GM08714 (cell line): ENCODE results near the gene CSPG4.

Source experiments
- H3K4me3 ChIP-seq: fragments of 200-500 bp; sonication (Bioruptor generic); 2 replicates; pipeline ENCODE4 v1.5.1; 2014; ENCODE audit warnings: mild to moderate bottlenecking, low read length, inconsistent platforms
- ZNF274 ChIP-seq: IDR thresholded peaks from 2 replicates; pipeline ENCODE4 v1.6.1; 2012; ENCODE audit warnings: mild to moderate bottlenecking, low read depth, low read length

Gene CSPG4

DNA sequence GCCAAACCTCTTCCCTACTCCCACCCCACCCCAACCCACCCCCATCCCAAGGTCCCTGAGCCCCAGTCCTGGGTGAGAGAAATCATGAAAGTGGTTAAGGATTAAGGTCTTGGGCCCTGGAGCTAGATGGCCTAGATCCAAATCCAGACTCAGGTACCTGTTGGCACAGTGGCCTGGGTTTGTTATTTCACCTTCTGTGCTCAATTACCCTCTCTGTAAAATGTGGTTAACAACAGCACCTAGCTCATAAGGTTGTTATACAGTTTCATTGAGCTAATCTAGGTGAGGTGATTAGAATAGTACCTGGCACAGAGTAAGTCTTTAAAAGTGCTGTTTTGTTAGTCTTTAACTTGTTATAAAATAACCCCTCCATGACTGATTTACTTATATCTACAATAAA is 80.7 kb downstream of the CSPG4 start:
- TF ChIP-seq ZNF274, result no peak
- no peak overlapping the region for H3K4me3 ChIP-seq

DNA sequence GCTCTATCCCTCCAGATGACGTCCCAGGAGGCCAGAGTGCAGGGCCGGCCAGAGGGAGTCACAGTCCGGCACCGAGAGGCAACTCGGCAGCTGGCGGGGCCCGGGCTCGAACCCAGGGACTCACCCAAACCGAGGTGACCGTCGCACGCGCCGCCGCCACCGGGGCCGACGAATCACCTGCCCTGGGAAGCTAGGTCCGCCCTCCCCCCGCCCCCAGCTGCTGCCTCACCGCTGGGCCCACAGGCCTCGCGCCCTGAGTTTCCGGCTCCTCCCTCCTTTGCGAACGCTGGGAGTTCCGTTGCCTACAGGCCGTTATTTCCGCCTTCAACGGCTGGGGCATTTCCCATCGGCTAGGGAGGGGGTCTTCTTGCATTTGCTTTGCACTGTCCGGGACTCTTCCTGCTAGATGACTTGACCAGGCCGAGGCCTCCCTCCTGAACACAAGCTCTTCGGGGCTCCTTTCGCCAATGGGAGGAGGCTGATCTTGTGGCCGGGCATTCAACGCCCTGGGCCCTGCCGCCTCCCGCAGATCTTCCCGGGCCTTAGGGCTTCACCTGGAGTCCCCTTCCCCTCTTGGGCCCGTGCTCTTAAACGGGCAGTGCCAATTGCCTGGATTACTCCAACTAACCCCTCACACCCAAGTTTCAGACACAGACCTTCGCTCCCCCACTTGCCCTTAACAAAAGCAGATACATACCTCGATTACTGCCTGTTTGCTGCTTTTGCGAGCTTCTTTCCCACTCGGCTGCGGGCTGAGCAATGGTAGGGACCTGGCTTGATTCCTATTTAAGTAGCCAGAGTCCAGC is 86.9 kb downstream of the CSPG4 start, which contains the start of gene SNUPN:
Gene SNUPN, minus strand, starts transcription at position 184 of the 806 bp plus-strand sequence. CDS start 4,674 bp downstream, outside the sequence.
- TF ChIP-seq ZNF274, result no peak
- H3K4me3 ChIP-seq, result peak within 1 kb of the TSS; percentile 91
